IPS-15b (cell line): ENCODE results near the gene ZBTB37.

Experiments
- H3K27me3 ChIP-seq: one replicate; pipeline ENCODE4 v1.6.1; 2013; ENCODE audit warnings: low read length; ENCODE audit not compliant: control insufficient read depth, insufficient read depth
- H3K36me3 ChIP-seq: one replicate; pipeline ENCODE4 v1.6.1; 2013; ENCODE audit warnings: low read length; ENCODE audit not compliant: control insufficient read depth, insufficient read depth
- H3K4me1 ChIP-seq: one replicate; pipeline ENCODE4 v1.6.1; 2013; ENCODE audit warnings: mild to moderate bottlenecking, low read length; ENCODE audit not compliant: control insufficient read depth, insufficient read depth
- H3K4me3 ChIP-seq: one replicate; pipeline ENCODE4 v1.5.1; 2013; ENCODE audit warnings: low read depth, low read length
- H3K9ac ChIP-seq: one replicate; pipeline ENCODE4 v1.6.1; 2013; ENCODE audit warnings: low read depth, mild to moderate bottlenecking, low read length
- H3K9me3 ChIP-seq: one replicate; pipeline ENCODE4 v1.6.1; 2013; ENCODE audit warnings: mild to moderate bottlenecking, low read length; ENCODE audit not compliant: control insufficient read depth, insufficient read depth

The ZBTB37 gene

GRCh38 chr1:173887627-173888026 lies 19.4 kb downstream of the ZBTB37 start:
- no peak overlapping the region for H3K9ac ChIP-seq
- no peak overlapping the region for H3K4me3 ChIP-seq
- no peaks in the 10 kb centered on the region for H3K27me3 ChIP-seq
- H3K36me3 ChIP-seq: peaks cover 4% of the 10 kb centered on the region
- H3K9me3 ChIP-seq: no peaks in the 10 kb centered on the region
- peaks cover 20% of the 10 kb centered on the region for H3K4me1 ChIP-seq

- H3K4me3 ChIP-seq: no peak overlapping the region
- H3K36me3 ChIP-seq: peaks cover 4% of the 10 kb centered on the region
Observed at GRCh38 chr1:173888749-173889148, 20.6 kb downstream of the ZBTB37 start.

GRCh38 chr1:173889885-173890284 lies 21.7 kb downstream of the ZBTB37 start:
- H3K9me3 ChIP-seq: no peaks in the 10 kb centered on the region
- H3K27me3 ChIP-seq: no peaks in the 10 kb centered on the region
- H3K4me1 ChIP-seq: peaks cover 20% of the 10 kb centered on the region
- H3K4me3 ChIP-seq: no peak overlapping the region
- H3K9ac ChIP-seq: no peak overlapping the region
- peaks cover 4% of the 10 kb centered on the region for H3K36me3 ChIP-seq

More at GRCh38 chr1:173888749-173889148, 20.6 kb downstream of the ZBTB37 start:
- Histone ChIP-seq H3K9ac (no peak overlapping the region), H3K4me1 (peaks cover 20% of the 10 kb centered on the region), H3K9me3 (no peaks in the 10 kb centered on the region), H3K27me3 (no peaks in the 10 kb centered on the region)

- H3K4me3 ChIP-seq: no peak overlapping the region
- peaks cover 13% of the 10 kb centered on the region for H3K4me1 ChIP-seq
- H3K36me3 ChIP-seq: no peaks in the 10 kb centered on the region
- no peak overlapping the region for H3K9ac ChIP-seq
- no peaks in the 10 kb centered on the region for H3K9me3 ChIP-seq
- H3K27me3 ChIP-seq: no peaks in the 10 kb centered on the region
Observed at GRCh38 chr1:173893611-173894010, 25.4 kb downstream of the ZBTB37 start.

GRCh38 chr1:173894189-173894588 lies 26.0 kb downstream of the ZBTB37 start:
- Histone ChIP-seq H3K4me1 (peaks cover 9% of the 10 kb centered on the region), H3K9me3 (no peaks in the 10 kb centered on the region), H3K27me3 (no peaks in the 10 kb centered on the region), H3K4me3 (no peak overlapping the region), H3K36me3 (no peaks in the 10 kb centered on the region), H3K9ac (no peak overlapping the region)

GRCh38 chr1:173900427-173900826 lies 32.2 kb downstream of the ZBTB37 start:
- no peak overlapping the region for H3K9ac ChIP-seq
- no peak overlapping the region for H3K4me3 ChIP-seq
- H3K27me3 ChIP-seq: no peaks in the 10 kb centered on the region
- H3K9me3 ChIP-seq: no peaks in the 10 kb centered on the region
- H3K36me3 ChIP-seq: no peaks in the 10 kb centered on the region
- H3K4me1 ChIP-seq: peaks cover 28% of the 10 kb centered on the region

GRCh38 chr1:173900992-173901391 lies 32.8 kb downstream of the ZBTB37 start:
- Histone ChIP-seq H3K36me3 (no peaks in the 10 kb centered on the region), H3K9ac (no peak overlapping the region), H3K4me1 (peaks cover 28% of the 10 kb centered on the region)

GRCh38 chr1:173903827-173904531 lies 35.8 kb downstream of the ZBTB37 start:
- Histone ChIP-seq H3K36me3 (no peaks in the 10 kb centered on the region), H3K4me1 (peaks cover 28% of the 10 kb centered on the region), H3K9ac (no peak overlapping the region), H3K9me3 (no peaks in the 10 kb centered on the region), H3K27me3 (no peaks in the 10 kb centered on the region), H3K4me3 (no peak overlapping the region)

More at GRCh38 chr1:173900992-173901391, 32.8 kb downstream of the ZBTB37 start:
- Histone ChIP-seq H3K9me3 (no peaks in the 10 kb centered on the region), H3K27me3 (no peaks in the 10 kb centered on the region), H3K4me3 (no peak overlapping the region)

- H3K9ac ChIP-seq: no peak overlapping the region
- H3K4me3 ChIP-seq: no peak overlapping the region
- H3K4me1 ChIP-seq: no peaks in the 10 kb centered on the region
- H3K36me3 ChIP-seq: no peaks in the 10 kb centered on the region
- no peaks in the 10 kb centered on the region for H3K9me3 ChIP-seq
- no peaks in the 10 kb centered on the region for H3K27me3 ChIP-seq
Observed at GRCh38 chr1:173913111-173913510, 44.9 kb downstream of the ZBTB37 start.

- Histone ChIP-seq H3K9me3 (no peaks in the 10 kb centered on the region), H3K4me1 (no peaks in the 10 kb centered on the region), H3K4me3 (no peak overlapping the region), H3K9ac (no peak overlapping the region), H3K27me3 (no peaks in the 10 kb centered on the region), H3K36me3 (no peaks in the 10 kb centered on the region)
Observed at GRCh38 chr1:173914366-173914871, 46.2 kb downstream of the ZBTB37 start.

- no peak overlapping the region for H3K9ac ChIP-seq
- no peaks in the 10 kb centered on the region for H3K27me3 ChIP-seq
- H3K9me3 ChIP-seq: no peaks in the 10 kb centered on the region
- H3K4me1 ChIP-seq: no peaks in the 10 kb centered on the region
- no peaks in the 10 kb centered on the region for H3K36me3 ChIP-seq
- H3K4me3 ChIP-seq: no peak overlapping the region
Observed at GRCh38 chr1:173915596-173915995, 47.4 kb downstream of the ZBTB37 start.

GRCh38 chr1:173916667-173917066 lies 48.5 kb downstream of the ZBTB37 start:
- Histone ChIP-seq H3K4me3 (no peak overlapping the region), H3K27me3 (no peaks in the 10 kb centered on the region), H3K9ac (no peak overlapping the region), H3K36me3 (no peaks in the 10 kb centered on the region), H3K9me3 (no peaks in the 10 kb centered on the region), H3K4me1 (no peaks in the 10 kb centered on the region)
